SK-N-SH treated with all-trans-retinoic acid at 6 μM for 48 hours (cell line): ENCODE measurements around the gene DYNC1LI2.

Source experiments
- ATAC-seq: fragments of 200-7000 bp; cut with Tn5 transposase; 3 replicates; pipeline ENCODE4 v1.9.1; 2020; ENCODE audit warnings: mild to moderate bottlenecking, moderate library complexity
- ARNTL ChIP-seq: fragments of 450-650 bp; formaldehyde crosslinking; IDR thresholded peaks from 2 replicates; pipeline ENCODE4 v1.5.0; 2020; ENCODE audit warnings: low read depth, mild to moderate bottlenecking, moderate library complexity, borderline replicate concordance
- BACH2 ChIP-seq: fragments of 250-450 bp; sonication (Bioruptor Pico); IDR thresholded peaks from 2 replicates; pipeline ENCODE4 v1.9.0; 2021; ENCODE audit warnings: mild to moderate bottlenecking, borderline replicate concordance
- CSDC2 ChIP-seq: fragments of 250-450 bp; sonication (Bioruptor Pico); IDR thresholded peaks from 2 replicates; pipeline ENCODE4 v1.5.0; 2020; ENCODE audit warnings: mild to moderate bottlenecking, moderate library complexity
- CSRNP3 ChIP-seq: fragments of 250-450 bp; sonication (Bioruptor Pico); IDR thresholded peaks from 2 replicates; pipeline ENCODE4 v1.5.1; 2021; ENCODE audit warnings: mild to moderate bottlenecking, moderate library complexity
- ESRRG ChIP-seq: fragments of 250-450 bp; sonication (Bioruptor Pico); IDR thresholded peaks from 2 replicates; pipeline ENCODE4 v1.6.1; 2021; ENCODE audit warnings: mild to moderate bottlenecking
- GLIS3 ChIP-seq: fragments of 250-450 bp; sonication (Bioruptor Pico); IDR thresholded peaks from 2 replicates; pipeline ENCODE4 v1.5.0; 2020; ENCODE audit warnings: mild to moderate bottlenecking, moderate library complexity
- ISL1 ChIP-seq: fragments of 250-450 bp; sonication (Bioruptor Pico); IDR thresholded peaks from 2 replicates; pipeline ENCODE4 v2.1.2; 2022; ENCODE audit warnings: mild to moderate bottlenecking, moderate library complexity
- OSR1 ChIP-seq: fragments of 250-450 bp; sonication (Bioruptor Pico); IDR thresholded peaks from 2 replicates; pipeline ENCODE4 v1.8.0; 2022; ENCODE audit warnings: moderate library complexity, mild to moderate bottlenecking, inconsistent platforms
- PATZ1 ChIP-seq: fragments of 250-450 bp; sonication (Bioruptor Pico); IDR thresholded peaks from 2 replicates; pipeline ENCODE4 v1.8.0; 2020; ENCODE audit warnings: mild to moderate bottlenecking, moderate library complexity, borderline replicate concordance
- POU6F1 ChIP-seq: fragments of 250-450 bp; sonication (Bioruptor Pico); IDR thresholded peaks from 2 replicates; pipeline ENCODE4 v1.8.0; 2021; ENCODE audit warnings: low read depth, mild to moderate bottlenecking, moderate library complexity, borderline replicate concordance
- PPARA ChIP-seq: fragments of 250-450 bp; sonication (Bioruptor Pico); IDR thresholded peaks from 2 replicates; pipeline ENCODE4 v1.5.0; 2020; ENCODE audit warnings: mild to moderate bottlenecking, borderline replicate concordance
- RARB ChIP-seq: fragments of 250-450 bp; sonication (Bioruptor Pico); IDR thresholded peaks from 2 replicates; pipeline ENCODE4 v1.8.0; 2021; ENCODE audit warnings: mild to moderate bottlenecking, moderate library complexity
- SNAI2 ChIP-seq: fragments of 250-450 bp; sonication (Bioruptor Pico); IDR thresholded peaks from 2 replicates; pipeline ENCODE4 v1.5.0; 2020; ENCODE audit warnings: mild to moderate bottlenecking, moderate library complexity
- TCF4 ChIP-seq: fragments of 250-450 bp; sonication (Bioruptor Pico); IDR thresholded peaks from 2 replicates; pipeline ENCODE4 v1.8.0; 2021; ENCODE audit warnings: mild to moderate bottlenecking, moderate library complexity, borderline replicate concordance
- TOX ChIP-seq: fragments of 250-450 bp; sonication (Bioruptor Pico); IDR thresholded peaks from 2 replicates; pipeline ENCODE4 v1.8.0; 2021; ENCODE audit warnings: mild to moderate bottlenecking, moderate library complexity, borderline replicate concordance
- ZC3H10 ChIP-seq: fragments of 250-450 bp; sonication (Bioruptor Pico); IDR thresholded peaks from 2 replicates; pipeline ENCODE4 v1.5.1; 2021; ENCODE audit warnings: mild to moderate bottlenecking, moderate library complexity
- ZFP3 ChIP-seq: fragments of 250-450 bp; sonication (Bioruptor Pico); IDR thresholded peaks from 2 replicates; pipeline ENCODE4 v1.5.0; 2020; ENCODE audit warnings: mild to moderate bottlenecking, moderate library complexity
- ZFP30 ChIP-seq: fragments of 450-650 bp; formaldehyde crosslinking; IDR thresholded peaks from 2 replicates; pipeline ENCODE4 v1.5.0; 2022; ENCODE audit warnings: mild to moderate bottlenecking, moderate library complexity
- ZNF565 ChIP-seq: fragments of 450-650 bp; formaldehyde crosslinking; conservative IDR thresholded peaks from 2 replicates; pipeline ENCODE4 v1.5.0; 2020; ENCODE audit warnings: low read depth, mild to moderate bottlenecking, moderate library complexity
- ZNF70 ChIP-seq: fragments of 450-650 bp; formaldehyde crosslinking; IDR thresholded peaks from 2 replicates; pipeline ENCODE4 v1.5.0; 2020; ENCODE audit warnings: mild to moderate bottlenecking, moderate library complexity
- ZNF8 ChIP-seq: fragments of 450-650 bp; formaldehyde crosslinking; IDR thresholded peaks from 2 replicates; pipeline ENCODE4 v1.5.0; 2020; ENCODE audit warnings: mild to moderate bottlenecking, moderate library complexity
- TF ChIP-seq, protein P1 (sequence below): fragments of 250-450 bp; sonication (Bioruptor Pico); IDR thresholded peaks from 2 replicates; pipeline ENCODE4 v1.5.0; 2020; ENCODE audit warnings: mild to moderate bottlenecking, moderate library complexity

DYNC1LI2 gene

DNA sequence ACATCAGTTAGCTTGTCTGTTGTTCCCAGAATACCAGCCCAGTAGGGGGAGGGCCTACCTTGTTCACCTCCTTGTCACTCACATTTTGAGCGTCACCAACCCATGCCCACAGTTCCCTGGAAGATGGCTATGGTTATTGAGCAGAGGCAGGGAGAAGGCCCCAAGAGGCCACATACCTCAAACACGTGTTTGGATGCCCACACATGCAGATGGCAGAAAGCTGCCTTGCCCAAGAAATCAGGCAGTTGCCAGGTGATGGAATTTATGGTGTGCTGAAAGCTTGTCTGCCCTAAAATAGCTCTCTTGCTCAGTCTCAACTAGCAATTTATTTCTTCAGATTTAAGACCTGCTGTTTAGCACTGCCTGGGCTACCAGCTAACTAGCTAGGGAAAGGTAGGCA, 38.3 kb downstream of the DYNC1LI2 start (continued):
- TF ChIP-seq, protein P1, sequence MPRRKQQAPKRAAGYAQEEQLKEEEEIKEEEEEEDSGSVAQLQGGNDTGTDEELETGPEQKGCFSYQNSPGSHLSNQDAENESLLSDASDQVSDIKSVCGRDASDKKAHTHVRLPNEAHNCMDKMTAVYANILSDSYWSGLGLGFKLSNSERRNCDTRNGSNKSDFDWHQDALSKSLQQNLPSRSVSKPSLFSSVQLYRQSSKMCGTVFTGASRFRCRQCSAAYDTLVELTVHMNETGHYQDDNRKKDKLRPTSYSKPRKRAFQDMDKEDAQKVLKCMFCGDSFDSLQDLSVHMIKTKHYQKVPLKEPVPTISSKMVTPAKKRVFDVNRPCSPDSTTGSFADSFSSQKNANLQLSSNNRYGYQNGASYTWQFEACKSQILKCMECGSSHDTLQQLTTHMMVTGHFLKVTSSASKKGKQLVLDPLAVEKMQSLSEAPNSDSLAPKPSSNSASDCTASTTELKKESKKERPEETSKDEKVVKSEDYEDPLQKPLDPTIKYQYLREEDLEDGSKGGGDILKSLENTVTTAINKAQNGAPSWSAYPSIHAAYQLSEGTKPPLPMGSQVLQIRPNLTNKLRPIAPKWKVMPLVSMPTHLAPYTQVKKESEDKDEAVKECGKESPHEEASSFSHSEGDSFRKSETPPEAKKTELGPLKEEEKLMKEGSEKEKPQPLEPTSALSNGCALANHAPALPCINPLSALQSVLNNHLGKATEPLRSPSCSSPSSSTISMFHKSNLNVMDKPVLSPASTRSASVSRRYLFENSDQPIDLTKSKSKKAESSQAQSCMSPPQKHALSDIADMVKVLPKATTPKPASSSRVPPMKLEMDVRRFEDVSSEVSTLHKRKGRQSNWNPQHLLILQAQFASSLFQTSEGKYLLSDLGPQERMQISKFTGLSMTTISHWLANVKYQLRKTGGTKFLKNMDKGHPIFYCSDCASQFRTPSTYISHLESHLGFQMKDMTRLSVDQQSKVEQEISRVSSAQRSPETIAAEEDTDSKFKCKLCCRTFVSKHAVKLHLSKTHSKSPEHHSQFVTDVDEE (CRISPR knock-in tag): no peak
- no peak for TF ChIP-seq OSR1 (CRISPR knock-in tag)
- no peak for TF ChIP-seq RARB (CRISPR knock-in tag)
- TF ChIP-seq SNAI2 (CRISPR knock-in tag): no peak
- no peak for TF ChIP-seq POU6F1 (CRISPR knock-in tag)
- TF ChIP-seq ZNF8 (CRISPR knock-in tag): no peak
- no peak for TF ChIP-seq CSDC2 (CRISPR knock-in tag)
- TF ChIP-seq ARNTL: no peak
- TF ChIP-seq ZFP3: no peak
- TF ChIP-seq CSRNP3 (CRISPR knock-in tag): no peak
- TF ChIP-seq PPARA (CRISPR knock-in tag): no peak

GRCh38 chr16:66712512-66712911, 38.9 kb downstream of the DYNC1LI2 start:
- ATAC-seq: no peak
- no peak for TF ChIP-seq PATZ1 (CRISPR knock-in tag)
- no peak for TF ChIP-seq ZC3H10
- TF ChIP-seq ESRRG (CRISPR knock-in tag): no peak
- no peak for TF ChIP-seq ZNF70 (CRISPR knock-in tag)
- no peak for TF ChIP-seq PPARA (CRISPR knock-in tag)
- TF ChIP-seq ZNF565: no peak
- TF ChIP-seq TCF4 (CRISPR knock-in tag): no peak
- TF ChIP-seq OSR1 (CRISPR knock-in tag): no peak
- TF ChIP-seq ZFP30: no peak
- no peak for TF ChIP-seq CSDC2 (CRISPR knock-in tag)
- no peak for TF ChIP-seq SNAI2 (CRISPR knock-in tag)

- no peak for ATAC-seq
- TF ChIP-seq ARNTL (no peak), GLIS3 (CRISPR knock-in tag) (no peak), ZNF8 (CRISPR knock-in tag) (no peak), TCF4 (CRISPR knock-in tag) (no peak), PPARA (CRISPR knock-in tag) (no peak), CSRNP3 (CRISPR knock-in tag) (no peak), CSDC2 (CRISPR knock-in tag) (no peak), TOX (CRISPR knock-in tag) (no peak), ESRRG (CRISPR knock-in tag) (no peak), POU6F1 (CRISPR knock-in tag) (no peak), BACH2 (no peak), OSR1 (CRISPR knock-in tag) (no peak), ISL1 (CRISPR knock-in tag) (no peak), ZNF565 (no peak)
- TF ChIP-seq, protein P1 (CRISPR knock-in tag): no peak
Observed at GRCh38 chr16:66711581-66711980, 39.8 kb downstream of the DYNC1LI2 start.
